NOMO-1 (cell line): ENCODE results near the gene STX1A.
"Not testable (repeated sequence)": the region's sequence is repeated elsewhere in the genome, so short reads cannot be mapped to it uniquely, and the experiment has no call there.

ENCODE experiments used
- DNase-seq, 2 experiments: peaks; one replicate each; lab custom pipeline; 2025; ENCODE audit not compliant: unreplicated experiment in 2 of 2; lab: John Stamatoyannopoulos, UW

Gene STX1A

DNA sequence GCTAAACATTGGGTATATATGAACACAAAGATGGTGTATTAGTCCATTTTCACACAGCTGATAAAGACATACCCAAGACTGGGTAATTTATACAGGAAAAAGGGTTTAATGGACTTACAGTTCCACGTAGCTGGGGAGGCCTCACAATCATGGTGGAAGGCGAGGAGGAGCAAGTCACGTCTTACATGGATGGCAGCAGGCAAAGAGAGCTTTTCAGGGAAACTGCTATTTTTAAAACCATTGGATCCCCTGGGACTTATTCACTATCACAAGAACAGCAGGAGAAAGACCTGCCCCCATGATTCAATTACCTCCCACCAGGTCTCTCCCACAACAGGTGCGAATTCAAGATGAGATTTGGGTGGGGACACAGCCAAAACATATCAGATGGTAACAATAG, 64.2 kb downstream of the STX1A start:
- DNase-seq, result not testable (repeated sequence)

DNA sequence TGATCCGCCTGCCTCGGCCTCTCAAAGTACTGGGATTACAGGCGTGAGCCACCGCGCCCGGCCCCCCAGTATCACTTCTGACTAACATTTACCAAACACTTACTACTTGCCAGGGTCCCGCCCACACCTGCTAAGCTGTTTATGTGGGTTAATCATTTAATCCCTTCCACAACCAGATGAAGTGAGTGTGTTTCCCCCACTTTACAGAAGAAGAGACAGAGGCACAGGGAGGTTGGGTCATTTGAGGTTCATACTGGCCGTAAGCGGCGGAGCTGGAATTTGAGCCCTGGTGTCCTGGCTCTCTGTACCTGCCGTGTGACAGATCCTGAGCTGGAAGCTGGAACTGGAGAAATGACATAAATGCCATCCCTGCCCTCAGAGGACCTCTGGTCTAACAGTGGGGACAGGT, 66.9 kb downstream of the STX1A start:
- no peak for DNase-seq

DNA sequence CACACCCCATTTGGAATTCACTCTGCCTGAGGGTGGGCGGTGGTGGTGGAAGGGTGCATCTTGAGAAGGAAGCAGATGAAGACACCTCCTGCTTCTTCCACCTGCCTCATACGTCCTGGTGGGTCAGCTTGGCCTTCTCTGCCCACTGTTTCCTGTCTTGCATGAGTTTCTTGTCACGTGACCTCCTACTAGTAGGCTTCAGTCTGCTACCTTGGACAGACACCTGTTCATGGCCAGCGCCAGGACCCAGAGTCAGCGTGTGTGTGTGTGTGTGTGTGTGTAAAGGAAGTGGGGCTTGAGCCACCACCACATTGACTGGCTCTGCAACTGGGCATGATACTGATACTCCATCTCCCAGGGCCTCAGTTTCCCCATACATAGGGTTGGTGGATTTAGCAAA, 68.9 kb downstream of the STX1A start:
- DNase-seq, result no peak

DNA sequence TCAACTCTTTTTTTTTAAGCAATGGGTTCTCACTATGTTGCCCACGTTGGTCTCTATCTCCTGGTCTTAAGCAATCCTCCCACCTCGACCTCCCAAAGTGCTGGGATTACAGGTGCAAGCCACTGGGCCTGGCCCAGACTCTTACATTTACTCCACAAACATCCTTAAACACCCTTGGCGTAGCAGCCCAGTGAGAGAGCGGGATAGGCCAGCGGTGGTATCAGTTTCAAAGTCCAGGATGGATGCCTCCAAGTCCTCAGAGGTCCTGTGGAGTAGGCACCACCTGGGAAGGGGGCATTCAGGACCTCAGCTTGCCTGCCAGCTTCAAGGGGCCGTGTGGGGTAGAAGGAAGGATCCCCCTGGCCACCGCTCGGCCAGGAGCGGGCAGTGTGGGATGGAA, 69.9 kb downstream of the STX1A start:
- no peak for DNase-seq
